ENCODE measurements around the gene LGALS7B. TPM values are rescaled to one million over a fixed set of nuclear protein-coding genes. Genes with fewer than 3 reads are reported as not detected.

Gene LGALS7B
- polyA plus RNA-seq, 1 of the 3 experiments (the other 2 are of a cell fraction): not detected

GRCh38 chr19:38799104-38799503, 10.1 kb downstream of the LGALS7B start:
- no peak for DNase-seq

More at GRCh38 chr19:38799104-38799503, 10.1 kb downstream of the LGALS7B start:
- Histone ChIP-seq H4K20me1 (ENCODE audit: insufficient read depth) (no peaks in the 10 kb centered on the region), H3K9ac (no peak overlapping the region), H2AFZ (ENCODE audit: low read depth) (no peak overlapping the region), H3K4me2 (no peak overlapping the region), H3F3A (replicated peaks; ENCODE audit: insufficient read depth) (no peaks in the 10 kb centered on the region), H3K27ac (ENCODE audit: low read depth in 2 of 2, low read length in 1 of 2) (no peak overlapping the region), H3K27me3 (ENCODE audit: insufficient read depth) (no peaks in the 10 kb centered on the region), H3K79me2 (ENCODE audit: insufficient read depth) (no peaks in the 10 kb centered on the region), H3K4me1 (ENCODE audit: control insufficient read depth in 1 of 2, insufficient read depth in 2 of 2, low read depth in 1 of 2, low read length in 1 of 2) (no peaks in the 10 kb centered on the region), H3K9me2 (no peaks in the 10 kb centered on the region), H3K9me3 (no peaks in the 10 kb centered on the region), H3K4me3 (ENCODE audit: low read depth in 2 of 2, low read length in 1 of 2) (no peak overlapping the region), H3K36me3 (replicated peaks in 1 of 2; ENCODE audit: control insufficient read depth in 1 of 2, insufficient read depth in 2 of 2, low read length in 1 of 2) (no peaks in the 10 kb centered on the region)
- no peak for TF ChIP-seq YY1 (IDR thresholded peaks at IDR 0.05; ENCODE audit: low read depth)
- TF ChIP-seq ZBTB33 (IDR thresholded peaks at IDR 0.05; ENCODE audit: borderline replicate concordance, low read depth): no peak
- TF ChIP-seq GATA2 (CRISPR knock-in tag; IDR thresholded peaks at IDR 0.05): no peak
- TF ChIP-seq MXI1 (IDR thresholded peaks at IDR 0.05; ENCODE audit: low read depth, low read length): no peak
- TF ChIP-seq TCF12 (IDR thresholded peaks at IDR 0.05): no peak
- TF ChIP-seq RXRA (IDR thresholded peaks at IDR 0.05; ENCODE audit: borderline replicate concordance, low read depth): no peak
- TF ChIP-seq NFIC (IDR thresholded peaks at IDR 0.05; ENCODE audit: borderline replicate concordance): no peak
- TF ChIP-seq RAD21 (IDR thresholded peaks at IDR 0.05; ENCODE audit: low read length): no peak
- no peak for TF ChIP-seq NRF1 (IDR thresholded peaks at IDR 0.05; ENCODE audit: low read depth, low read length)
- no peak for TF ChIP-seq CTCF (IDR thresholded peaks at IDR 0.05)
- no peak for TF ChIP-seq ELF1 (IDR thresholded peaks at IDR 0.05)
- no peak for TF ChIP-seq SMC3 (IDR thresholded peaks at IDR 0.05; ENCODE audit: low read depth, low read length)
- no peak for TF ChIP-seq IRF3 (IDR thresholded peaks at IDR 0.05; ENCODE audit: low read depth, low read length)
- TF ChIP-seq RCOR1 (IDR thresholded peaks at IDR 0.05; ENCODE audit: low read length): no peak
- no peak for TF ChIP-seq JUND (IDR thresholded peaks at IDR 0.05)
- no peak for TF ChIP-seq RFX5 (IDR thresholded peaks at IDR 0.05; ENCODE audit: low read length)
- POLR2A ChIA-PET: no interaction called here
- 67% methylated on average over 10 of the region's 10 CpGs for WGBS (ENCODE audit: low lambda C conversion rate)
- CTCF ChIA-PET: no interaction called here

Measured in SK-N-SH (cell line).